ENCODE results near the gene ZNF385B.

DNA sequence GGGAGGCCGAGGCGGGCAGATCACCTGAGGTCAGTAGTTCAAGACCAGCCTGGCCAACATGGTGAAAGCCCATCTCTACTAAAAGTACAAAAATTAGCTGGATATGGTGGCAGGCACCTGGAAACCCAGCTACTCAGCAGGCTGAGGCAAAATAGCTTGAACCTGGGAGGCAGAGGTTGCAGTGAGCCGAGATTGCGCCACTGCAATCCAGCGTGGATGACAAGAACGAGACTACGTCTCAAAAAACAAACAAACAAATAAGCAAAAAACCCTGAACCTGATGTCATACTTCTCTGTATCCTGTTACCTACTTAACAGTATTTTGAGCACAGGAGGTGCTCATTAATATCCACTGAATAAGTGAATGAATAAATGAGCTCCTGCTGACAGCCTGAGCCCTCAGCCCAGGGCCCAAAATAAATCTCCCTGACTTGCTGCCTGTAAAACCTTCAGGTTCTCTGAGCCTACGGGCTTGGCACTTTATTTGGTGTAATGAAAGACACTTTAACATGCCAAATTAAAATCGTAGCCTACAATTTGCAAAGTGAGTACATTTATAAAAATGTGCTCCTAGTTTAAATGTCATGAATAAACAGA is 215.1 kb downstream of the ZNF385B start:
- no peak for TF ChIP-seq EZH2 (optimal IDR thresholded peaks at IDR 0.05; ENCODE audit: low read depth, low read length)
- TF ChIP-seq, protein P1, sequence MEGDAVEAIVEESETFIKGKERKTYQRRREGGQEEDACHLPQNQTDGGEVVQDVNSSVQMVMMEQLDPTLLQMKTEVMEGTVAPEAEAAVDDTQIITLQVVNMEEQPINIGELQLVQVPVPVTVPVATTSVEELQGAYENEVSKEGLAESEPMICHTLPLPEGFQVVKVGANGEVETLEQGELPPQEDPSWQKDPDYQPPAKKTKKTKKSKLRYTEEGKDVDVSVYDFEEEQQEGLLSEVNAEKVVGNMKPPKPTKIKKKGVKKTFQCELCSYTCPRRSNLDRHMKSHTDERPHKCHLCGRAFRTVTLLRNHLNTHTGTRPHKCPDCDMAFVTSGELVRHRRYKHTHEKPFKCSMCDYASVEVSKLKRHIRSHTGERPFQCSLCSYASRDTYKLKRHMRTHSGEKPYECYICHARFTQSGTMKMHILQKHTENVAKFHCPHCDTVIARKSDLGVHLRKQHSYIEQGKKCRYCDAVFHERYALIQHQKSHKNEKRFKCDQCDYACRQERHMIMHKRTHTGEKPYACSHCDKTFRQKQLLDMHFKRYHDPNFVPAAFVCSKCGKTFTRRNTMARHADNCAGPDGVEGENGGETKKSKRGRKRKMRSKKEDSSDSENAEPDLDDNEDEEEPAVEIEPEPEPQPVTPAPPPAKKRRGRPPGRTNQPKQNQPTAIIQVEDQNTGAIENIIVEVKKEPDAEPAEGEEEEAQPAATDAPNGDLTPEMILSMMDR (IDR thresholded peaks at IDR 0.05; ENCODE audit: low read length) = no peak

Measured in MM.1S (cell line).